ENCODE data around the gene RPL10. TPM values are rescaled to one million over a fixed set of nuclear protein-coding genes. Genes with fewer than 3 reads are reported as not detected.

The RPL10 gene
- polyA plus RNA-seq, 1 donor from 2014 or later: 3,689 TPM

Small RNAs within 50 kb of the gene (small RNA-seq; reads per million reads assigned to genes)
- gene MIR6858: 0 to 3.4 (median 1.5) reads per million in 3 experiments
- 0 reads per million in 3 experiments for gene SNORA70

Other genes starting within 250 kb of the RPL10 start
- not detected in 2 replicates for gene OPN1MW, start 215.8 kb upstream of the RPL10 start, polyA plus RNA-seq
- not detected in 2 replicates for gene OPN1MW2, start 178.6 kb upstream of the RPL10 start, polyA plus RNA-seq
- not detected in 2 replicates for gene OPN1MW3, start 140.8 kb upstream of the RPL10 start, polyA plus RNA-seq
- gene TEX28, start 103.3 kb upstream of the RPL10 start, polyA plus RNA-seq: not detected in 2 replicates
- 0.14 TPM in 1 of 2 replicates, not detected in the other for gene TKTL1, start 102.6 kb upstream of the RPL10 start, polyA plus RNA-seq
- gene FLNA, start 23.7 kb upstream of the RPL10 start, polyA plus RNA-seq: 84.9 and 118 TPM in 2 replicates
- gene EMD, start 19.1 kb upstream of the RPL10 start, polyA plus RNA-seq: 67.9 and 86.3 TPM in 2 replicates
- 8.3 and 9.2 TPM in 2 replicates for gene DNASE1L1, start 10.9 kb downstream of the RPL10 start, polyA plus RNA-seq
- 51.2 and 60.5 TPM in 2 replicates for gene TAFAZZIN, start 13.2 kb downstream of the RPL10 start, polyA plus RNA-seq
- gene ATP6AP1, start 30.3 kb downstream of the RPL10 start, polyA plus RNA-seq: 126 and 159 TPM in 2 replicates
- 370 and 415 TPM in 2 replicates for gene GDI1, start 38.8 kb downstream of the RPL10 start, polyA plus RNA-seq
- 68.3 and 90.4 TPM in 2 replicates for gene FAM50A, start 45.8 kb downstream of the RPL10 start, polyA plus RNA-seq
- gene PLXNA3, start 59.9 kb downstream of the RPL10 start, polyA plus RNA-seq: 17.2 and 22.2 TPM in 2 replicates
- gene LAGE3, start 80.9 kb downstream of the RPL10 start, polyA plus RNA-seq: 37.3 and 43.6 TPM in 2 replicates
- gene UBL4A, start 88.2 kb downstream of the RPL10 start, polyA plus RNA-seq: 28.5 and 32.2 TPM in 2 replicates
- 2.7 and 6.0 TPM in 2 replicates for gene SLC10A3, start 92.3 kb downstream of the RPL10 start, polyA plus RNA-seq
- gene FAM3A, start 117.9 kb downstream of the RPL10 start, polyA plus RNA-seq: 19.5 and 30.9 TPM in 2 replicates
- gene G6PD, start 148.5 kb downstream of the RPL10 start, polyA plus RNA-seq: 13.6 and 18.8 TPM in 2 replicates
- 32.6 and 37.7 TPM in 2 replicates for gene IKBKG, start 149.2 kb downstream of the RPL10 start, polyA plus RNA-seq
- not detected in 2 replicates for gene CTAG1A, start 186.8 kb downstream of the RPL10 start, polyA plus RNA-seq
- not detected in 2 replicates for gene CTAG1B, start 220.9 kb downstream of the RPL10 start, polyA plus RNA-seq

Measured in neural cell (in vitro differentiated cells).